ENCODE results near the gene PCDHB3.
"Not testable (repeated sequence)": the region's sequence is repeated elsewhere in the genome, so short reads cannot be mapped to it uniquely, and the experiment has no call there.

Gene PCDHB3

GRCh38 chr5:141135718-141136266 lies 35.5 kb downstream of the PCDHB3 start:
- no peak for DNase-seq (ENCODE audit: low read depth in 2 of 2)

GRCh38 chr5:141137346-141137745 lies 37.1 kb downstream of the PCDHB3 start:
- DNase-seq (ENCODE audit: low read depth in 2 of 2) = not testable (repeated sequence)

DNA sequence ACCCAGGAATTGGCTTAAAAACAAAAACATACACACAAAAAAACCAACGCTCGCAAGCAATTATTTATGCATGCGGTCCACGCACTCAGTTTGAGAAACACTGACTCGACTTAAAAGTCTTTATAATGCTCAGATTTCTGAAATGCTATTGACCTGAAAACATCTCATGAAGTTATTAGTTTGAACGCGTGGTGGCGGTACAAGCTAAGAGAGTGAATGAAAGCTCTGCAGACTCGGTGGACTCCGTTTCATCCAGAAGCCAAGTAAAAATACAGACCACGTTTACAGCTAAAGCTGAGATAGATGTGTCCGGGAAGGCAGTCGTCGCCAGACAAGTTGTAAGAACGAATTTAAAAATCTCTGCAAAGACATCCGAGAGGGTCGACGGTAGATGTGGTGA lies 49.5 kb downstream of the PCDHB3 start, which contains the start of gene PCDHB6:
TSS of gene PCDHB6 (plus strand) at position 246 of the 400 bp plus-strand sequence. CDS start 201 bp downstream, outside the sequence.
- no peak for DNase-seq (ENCODE audit: low read depth in 2 of 2)

- DNase-seq (ENCODE audit: low read depth in 2 of 2) = no peak
Observed at GRCh38 chr5:141150224-141150992, 50.1 kb downstream of the PCDHB3 start.

GRCh38 chr5:141150993-141151325 lies 50.7 kb downstream of the PCDHB3 start:
- DNase-seq (ENCODE audit: low read depth in 2 of 2) = no peak

- not testable (repeated sequence) for DNase-seq (ENCODE audit: low read depth in 2 of 2)
Observed at GRCh38 chr5:141151632-141152031, 51.4 kb downstream of the PCDHB3 start.

GRCh38 chr5:141152096-141152495 lies 51.8 kb downstream of the PCDHB3 start:
- not testable (repeated sequence) for DNase-seq (ENCODE audit: low read depth in 2 of 2)
